HEK293 (cell line): ENCODE results near the gene CDYL2.

Experiments
- BCL6B ChIP-seq: fragments of 450-650 bp; formaldehyde crosslinking; IDR thresholded peaks from 2 replicates; pipeline ENCODE4 v1.5.1; 2017; ENCODE audit warnings: missing biosample characterization, missing genetic modification characterization
- CTCF ChIP-seq: fragments of 450-650 bp; formaldehyde crosslinking; IDR thresholded peaks from 2 replicates; pipeline ENCODE4 v1.5.1; 2016; ENCODE audit warnings: missing biosample characterization, missing genetic modification characterization
- GLI2 ChIP-seq: fragments of 450-650 bp; formaldehyde crosslinking; IDR thresholded peaks from 2 replicates; pipeline ENCODE4; 2017; ENCODE audit warnings: missing biosample characterization, missing genetic modification characterization, low read depth, borderline replicate concordance
- GLIS1 ChIP-seq: fragments of 450-650 bp; formaldehyde crosslinking; IDR thresholded peaks from 2 replicates; pipeline ENCODE4 v1.5.1; 2016; ENCODE audit warnings: missing biosample characterization, missing genetic modification characterization
- KLF1 ChIP-seq: fragments of 450-650 bp; formaldehyde crosslinking; IDR thresholded peaks from 2 replicates; pipeline ENCODE4 v1.5.1; 2016; ENCODE audit warnings: missing biosample characterization, missing genetic modification characterization
- MYNN ChIP-seq: fragments of 450-650 bp; formaldehyde crosslinking; IDR thresholded peaks from 2 replicates; pipeline ENCODE4 v1.5.1; 2016; ENCODE audit warnings: missing biosample characterization, missing genetic modification characterization, borderline replicate concordance
- PATZ1 ChIP-seq: fragments of 450-650 bp; formaldehyde crosslinking; IDR thresholded peaks from 2 replicates; pipeline ENCODE4 v1.5.1; 2016; ENCODE audit warnings: missing biosample characterization, missing genetic modification characterization
- SP3 ChIP-seq: fragments of 450-650 bp; formaldehyde crosslinking; IDR thresholded peaks from 2 replicates; pipeline ENCODE4 v1.5.1; 2016; ENCODE audit warnings: missing biosample characterization, missing genetic modification characterization
- ZBTB11 ChIP-seq: fragments of 450-650 bp; formaldehyde crosslinking; conservative IDR thresholded peaks from 2 replicates; pipeline ENCODE4 v1.5.1; 2016; ENCODE audit warnings: low read depth, missing biosample characterization, missing genetic modification characterization
- ZBTB8A ChIP-seq: fragments of 450-650 bp; formaldehyde crosslinking; IDR thresholded peaks from 2 replicates; pipeline ENCODE4 v1.5.1; 2016; ENCODE audit warnings: missing biosample characterization, missing genetic modification characterization
- ZEB2 ChIP-seq: fragments of 450-650 bp; formaldehyde crosslinking; IDR thresholded peaks from 2 replicates; pipeline ENCODE4 v1.5.1; 2016; ENCODE audit warnings: missing biosample characterization, missing genetic modification characterization
- ZFHX2 ChIP-seq: fragments of 450-650 bp; formaldehyde crosslinking; conservative IDR thresholded peaks from 2 replicates; pipeline ENCODE4 v1.5.1; 2016; ENCODE audit warnings: missing biosample characterization, missing genetic modification characterization
- ZNF10 ChIP-seq: fragments of 450-650 bp; formaldehyde crosslinking; IDR thresholded peaks from 2 replicates; pipeline ENCODE4 v1.5.1; 2017; ENCODE audit warnings: missing biosample characterization, missing genetic modification characterization
- ZNF112 ChIP-seq: fragments of 450-650 bp; formaldehyde crosslinking; IDR thresholded peaks from 2 replicates; pipeline ENCODE4 v1.5.0; 2017; ENCODE audit warnings: missing biosample characterization, missing genetic modification characterization
- ZNF114 ChIP-seq: fragments of 450-650 bp; formaldehyde crosslinking; IDR thresholded peaks from 2 replicates; pipeline ENCODE4 v1.5.0; 2017; ENCODE audit warnings: missing biosample characterization, missing genetic modification characterization
- ZNF214 ChIP-seq: fragments of 450-650 bp; formaldehyde crosslinking; IDR thresholded peaks from 2 replicates; pipeline ENCODE4 v1.5.1; 2017; ENCODE audit warnings: missing biosample characterization, mild to moderate bottlenecking, missing genetic modification characterization, borderline replicate concordance
- ZNF311 ChIP-seq: fragments of 450-650 bp; formaldehyde crosslinking; IDR thresholded peaks from 2 replicates; pipeline ENCODE4 v1.5.1; 2017; ENCODE audit warnings: missing biosample characterization, missing genetic modification characterization, borderline replicate concordance
- ZNF362 ChIP-seq: fragments of 450-650 bp; formaldehyde crosslinking; IDR thresholded peaks from 2 replicates; pipeline ENCODE4 v1.5.1; 2016; ENCODE audit warnings: missing biosample characterization, missing genetic modification characterization
- ZNF416 ChIP-seq: fragments of 450-650 bp; formaldehyde crosslinking; IDR thresholded peaks from 2 replicates; pipeline ENCODE4 v1.5.1; 2016; ENCODE audit warnings: missing biosample characterization, missing genetic modification characterization
- ZNF488 ChIP-seq: fragments of 450-650 bp; formaldehyde crosslinking; IDR thresholded peaks from 2 replicates; pipeline ENCODE4 v1.5.1; 2016; ENCODE audit warnings: missing biosample characterization, missing genetic modification characterization
- ZNF544 ChIP-seq: fragments of 450-650 bp; formaldehyde crosslinking; IDR thresholded peaks from 2 replicates; pipeline ENCODE4 v1.5.0; 2017; ENCODE audit warnings: missing biosample characterization, missing genetic modification characterization
- ZNF596 ChIP-seq: fragments of 450-650 bp; IDR thresholded peaks from 2 replicates; pipeline ENCODE4 v1.5.0; 2018; ENCODE audit warnings: missing biosample characterization, mild to moderate bottlenecking, missing genetic modification characterization, moderate library complexity
- ZNF600 ChIP-seq: fragments of 450-650 bp; formaldehyde crosslinking; IDR thresholded peaks from 2 replicates; pipeline ENCODE4 v1.5.1; 2016; ENCODE audit warnings: missing biosample characterization, missing genetic modification characterization
- ZNF624 ChIP-seq: fragments of 450-650 bp; formaldehyde crosslinking; IDR thresholded peaks from 2 replicates; pipeline ENCODE4 v1.5.1; 2017; ENCODE audit warnings: missing biosample characterization, missing genetic modification characterization
- ZNF626 ChIP-seq: fragments of 450-650 bp; sonication (Bioruptor Pico); formaldehyde crosslinking; IDR thresholded peaks from 2 replicates; pipeline ENCODE4 v1.5.1; 2018; ENCODE audit warnings: missing biosample characterization, missing genetic modification characterization, inconsistent platforms
- ZNF654 ChIP-seq: fragments of 450-650 bp; formaldehyde crosslinking; IDR thresholded peaks from 2 replicates; pipeline ENCODE4 v1.5.1; 2016; ENCODE audit warnings: low read depth, missing biosample characterization, missing genetic modification characterization
- ZNF692 ChIP-seq: fragments of 450-650 bp; formaldehyde crosslinking; IDR thresholded peaks from 2 replicates; pipeline ENCODE4 v1.5.1; 2016; ENCODE audit warnings: missing biosample characterization, missing genetic modification characterization

CDYL2 gene

GRCh38 chr16:80804526-80805383, at the start of gene CDYL2 (continued):
- TF ChIP-seq PATZ1 (tag by site-specific recombination) (0 out of 2 replicates have a peak, but pooled peaks have one; percentile 25), BCL6B (no peak), MYNN (no peak), ZNF654 (tag by site-specific recombination) (no peak), ZNF362 (tag by site-specific recombination) (no peak), ZNF311 (tag by site-specific recombination) (no peak), ZBTB11 (no peak), ZNF600 (tag by site-specific recombination) (no peak), ZNF544 (tag by site-specific recombination) (no peak), SP3 (peak; percentile 45; the same call in 1 of the 2 replicates), ZEB2 (tag by site-specific recombination) (no peak), ZFHX2 (no peak), ZNF488 (no peak), ZBTB8A (tag by site-specific recombination) (peak; percentile 64), ZNF114 (tag by site-specific recombination) (no peak), ZNF692 (tag by site-specific recombination) (no peak), GLI2 (tag by site-specific recombination) (no peak), ZNF626 (tag by site-specific recombination) (no peak), ZNF10 (tag by site-specific recombination) (no peak), KLF1 (tag by site-specific recombination) (peak; percentile 68), GLIS1 (tag by site-specific recombination) (0 out of 2 replicates have a peak, but pooled peaks have one; percentile 39), CTCF (no peak), ZNF416 (tag by site-specific recombination) (no peak), ZNF112 (tag by site-specific recombination) (no peak), ZNF214 (tag by site-specific recombination) (no peak), ZNF624 (tag by site-specific recombination) (no peak), ZNF596 (tag by site-specific recombination) (no peak)
